ENCODE results near the gene TMEM267. TPM values are rescaled to one million over a fixed set of nuclear protein-coding genes. Genes with fewer than 3 reads are reported as not detected.
"Not testable (repeated sequence)": the region's sequence is repeated elsewhere in the genome, so short reads cannot be mapped to it uniquely, and the experiment has no call there.

Gene TMEM267, protein sequence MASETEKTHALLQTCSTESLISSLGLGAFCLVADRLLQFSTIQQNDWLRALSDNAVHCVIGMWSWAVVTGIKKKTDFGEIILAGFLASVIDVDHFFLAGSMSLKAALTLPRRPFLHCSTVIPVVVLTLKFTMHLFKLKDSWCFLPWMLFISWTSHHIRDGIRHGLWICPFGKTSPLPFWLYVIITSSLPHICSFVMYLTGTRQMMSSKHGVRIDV
- 4.6 and 5.8 TPM in 2 replicates for total RNA-seq

DNA sequence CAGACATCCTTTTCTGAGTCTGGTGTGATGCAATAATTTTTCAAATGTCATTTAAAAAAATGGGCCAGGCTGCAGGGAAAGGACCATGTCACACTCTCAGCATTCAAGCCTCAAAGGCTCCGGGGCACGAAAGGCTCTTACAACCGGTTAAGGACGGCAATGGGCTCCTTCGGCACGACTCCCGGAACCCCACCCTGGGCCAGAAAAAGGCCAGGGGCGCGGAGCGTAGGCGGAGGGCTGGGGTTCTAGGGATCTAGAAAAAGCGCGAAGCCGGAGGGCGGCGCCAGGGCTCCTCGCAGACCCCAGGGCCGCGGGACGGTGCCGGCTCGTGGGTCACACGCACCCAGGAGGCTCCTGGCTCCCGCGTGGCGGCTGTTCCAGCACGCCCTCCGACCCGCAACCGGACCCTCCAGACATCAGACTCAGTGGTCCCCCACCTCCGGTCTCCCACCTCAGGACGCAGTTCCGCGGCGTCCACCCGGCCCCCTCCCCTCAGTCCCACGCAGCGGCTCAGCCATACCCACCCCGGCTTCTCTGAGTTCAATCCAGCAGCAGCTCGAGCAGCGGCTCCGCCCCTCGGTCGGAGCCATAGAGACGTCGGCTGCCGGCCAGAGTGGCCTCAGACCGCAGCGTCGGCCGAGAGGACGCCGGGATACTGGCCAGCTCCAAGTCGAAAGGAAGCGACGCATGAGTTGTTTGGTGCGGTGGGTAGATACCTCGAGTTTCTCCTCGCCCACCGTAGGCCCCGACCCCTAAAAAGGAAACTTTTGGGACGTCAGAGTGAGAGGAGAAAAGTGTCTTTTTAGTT, at the start of gene TMEM267:
Gene TMEM267 (minus strand): TSS at position 568 of the 808 bp plus-strand sequence. CDS start 29,896 bp downstream, outside the sequence.
- peak; percentile 84 to 96 for DNase-seq (ENCODE audit: low read depth in 2 of 2)

DNA sequence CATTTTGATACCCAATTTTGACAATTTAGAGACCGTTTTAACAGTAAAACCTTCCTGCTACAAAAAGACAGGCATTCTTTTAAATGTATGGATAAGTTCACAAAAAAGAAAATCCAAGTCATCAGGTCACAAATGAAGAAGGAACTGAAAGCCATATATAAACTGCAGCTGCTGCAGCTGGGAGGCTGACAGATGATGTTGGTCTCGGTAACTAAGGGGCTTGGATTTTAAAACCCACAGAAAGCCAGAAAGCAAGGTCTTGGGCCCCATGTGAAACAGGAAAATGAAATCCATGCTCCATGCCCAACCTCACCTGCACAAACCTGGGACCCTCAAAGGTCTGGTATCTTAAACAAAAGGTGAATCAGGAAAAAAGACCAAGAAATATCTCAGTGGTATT, 47.0 kb upstream of the TMEM267 start:
- no peak for DNase-seq (ENCODE audit: low read depth in 2 of 2)

DNA sequence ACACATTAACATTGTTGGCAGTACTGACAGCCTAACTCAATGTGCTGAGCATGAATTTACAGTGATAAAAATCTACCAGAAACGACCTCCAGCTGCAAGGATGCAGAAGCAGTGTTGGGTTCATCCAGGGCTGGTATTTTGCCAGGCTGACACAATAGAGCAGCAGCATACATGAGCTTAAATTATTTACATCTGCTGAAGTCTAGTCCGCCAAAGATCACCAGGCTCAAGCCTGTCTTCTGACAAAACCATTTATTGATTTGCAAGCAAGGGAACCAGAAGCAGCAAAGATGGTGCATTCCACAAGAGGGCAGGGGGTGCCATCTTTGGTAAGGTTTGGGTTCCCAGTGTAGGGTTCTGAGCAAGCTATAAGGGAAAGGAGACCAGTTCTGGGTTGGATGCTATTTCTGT, 40.0 kb upstream of the TMEM267 start:
- no peak for DNase-seq (ENCODE audit: low read depth in 2 of 2)

DNA sequence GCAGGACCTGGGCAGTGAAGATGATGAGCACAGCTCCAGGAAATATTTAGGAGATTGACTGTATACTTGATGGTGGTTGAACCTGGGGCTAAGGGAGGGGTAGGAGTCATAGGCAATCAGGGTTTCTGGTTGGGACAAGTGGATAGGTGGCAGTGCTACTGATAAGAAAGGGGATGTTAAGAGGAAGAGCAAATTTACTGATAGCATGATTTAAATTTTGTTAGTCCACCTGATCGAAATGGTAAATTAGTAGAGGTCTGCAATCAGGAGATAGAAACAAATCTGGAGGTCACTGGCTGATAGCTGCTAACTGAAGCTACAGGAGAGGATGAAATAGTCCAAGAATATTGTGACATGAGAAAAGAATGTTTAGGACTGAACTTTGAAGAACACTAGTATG, 37.0 kb upstream of the TMEM267 start:
- DNase-seq (ENCODE audit: low read depth in 2 of 2): no peak

DNA sequence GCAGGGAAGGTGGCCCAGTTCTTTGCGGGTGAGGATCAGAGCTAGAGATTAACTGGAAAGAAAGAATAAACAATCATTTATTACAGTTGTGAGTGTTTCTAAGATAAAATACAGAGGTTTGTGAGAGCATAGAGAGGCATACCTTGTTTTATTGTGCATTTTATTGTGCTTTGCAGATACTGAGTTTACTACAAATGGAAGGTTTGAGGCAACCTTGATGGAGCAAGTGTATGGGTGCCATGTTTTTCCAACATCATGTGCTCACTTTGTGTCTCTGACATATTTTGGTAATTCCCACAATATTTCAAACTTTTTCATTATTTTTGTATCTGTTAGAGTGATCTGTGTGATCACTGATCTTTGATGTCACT, 32.0 kb upstream of the TMEM267 start:
- peak in 1 of 2 donors; percentile 1 for DNase-seq (ENCODE audit: low read depth in 2 of 2)

DNA sequence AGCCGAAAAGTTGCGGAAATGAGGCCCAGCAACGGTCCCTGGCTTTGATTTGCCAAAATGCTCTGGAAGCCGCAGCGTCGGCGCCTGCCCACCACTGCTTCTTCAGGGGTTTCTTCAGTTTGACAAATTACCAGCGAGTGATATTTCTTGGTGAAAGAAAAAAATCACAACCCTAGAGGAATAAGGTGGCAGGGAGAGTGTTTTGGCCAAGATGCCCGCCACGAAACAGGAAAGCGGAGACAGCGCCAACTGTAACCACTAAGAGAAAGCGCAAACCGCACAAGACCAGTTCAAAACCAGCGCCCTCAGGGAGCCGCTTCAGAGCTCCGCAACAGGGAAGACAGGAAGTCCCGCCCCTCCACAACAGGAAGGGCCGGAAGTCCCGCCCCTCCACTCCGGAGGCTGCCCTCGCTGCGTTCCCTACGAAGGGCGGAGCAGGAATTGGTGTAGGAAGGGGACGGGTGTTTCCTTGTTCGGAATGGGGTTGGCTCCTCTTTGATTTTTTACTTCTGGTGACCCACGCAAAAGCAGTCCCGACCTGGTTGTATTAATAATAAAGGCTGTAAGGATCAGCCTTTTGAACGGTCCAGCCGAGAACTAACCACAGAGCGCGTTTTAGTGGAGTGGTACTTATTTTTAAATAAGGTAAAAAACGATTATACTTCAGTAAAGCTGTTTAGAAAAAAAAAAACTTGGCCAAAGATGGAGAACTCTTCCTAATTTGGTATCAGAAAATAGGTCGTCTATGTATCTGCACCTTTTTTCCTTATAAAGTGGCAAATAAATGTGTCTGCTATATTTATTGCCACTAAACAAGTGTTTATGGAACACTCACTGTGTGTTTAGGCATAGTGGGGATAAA, 31.4 kb upstream of the TMEM267 start, which contains the start of gene C5orf34:
Gene C5orf34 (minus strand): TSS at position 333 of the 862 bp plus-strand sequence. CDS start 5,809 bp downstream, outside the sequence.
- peak; percentile 90 to 97 for DNase-seq (ENCODE audit: low read depth in 2 of 2)

DNA sequence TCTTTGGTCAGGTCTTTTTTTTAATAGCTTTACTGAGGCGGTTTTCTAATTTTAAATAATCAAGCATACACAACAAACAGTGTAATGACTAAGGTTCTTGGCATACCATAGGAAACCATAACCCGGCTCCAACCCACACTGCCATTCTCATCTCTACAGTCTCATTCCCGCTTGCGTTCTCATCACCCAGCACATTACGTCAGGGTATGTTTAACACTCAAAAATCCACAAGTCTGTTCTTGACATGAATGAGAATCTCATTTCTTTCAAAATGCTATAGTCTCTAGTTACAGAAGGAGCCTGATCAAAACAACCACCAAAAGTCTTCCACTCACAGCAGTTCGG, 30.8 kb upstream of the TMEM267 start:
- peak; percentile 7 to 47 for DNase-seq (ENCODE audit: low read depth in 2 of 2)

DNA sequence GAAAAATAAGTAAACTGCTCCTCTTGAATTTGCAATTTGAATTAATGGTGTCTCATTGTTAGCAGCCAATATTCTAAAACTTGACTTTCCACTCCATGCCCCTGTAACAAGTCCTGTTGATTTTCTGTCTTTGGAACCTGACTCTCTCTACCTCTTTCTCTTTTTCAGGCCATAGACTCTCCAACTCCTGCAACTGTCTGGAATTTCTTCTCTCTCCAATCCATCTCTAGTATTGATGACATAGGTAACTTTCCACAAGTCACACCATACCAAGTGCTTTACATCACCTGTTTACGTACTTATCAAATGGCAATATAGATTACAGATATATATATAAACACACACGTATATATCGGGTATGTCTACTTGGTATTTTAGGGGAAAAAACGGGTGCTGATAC, 30.4 kb upstream of the TMEM267 start:
- DNase-seq (ENCODE audit: low read depth in 2 of 2): no peak

DNA sequence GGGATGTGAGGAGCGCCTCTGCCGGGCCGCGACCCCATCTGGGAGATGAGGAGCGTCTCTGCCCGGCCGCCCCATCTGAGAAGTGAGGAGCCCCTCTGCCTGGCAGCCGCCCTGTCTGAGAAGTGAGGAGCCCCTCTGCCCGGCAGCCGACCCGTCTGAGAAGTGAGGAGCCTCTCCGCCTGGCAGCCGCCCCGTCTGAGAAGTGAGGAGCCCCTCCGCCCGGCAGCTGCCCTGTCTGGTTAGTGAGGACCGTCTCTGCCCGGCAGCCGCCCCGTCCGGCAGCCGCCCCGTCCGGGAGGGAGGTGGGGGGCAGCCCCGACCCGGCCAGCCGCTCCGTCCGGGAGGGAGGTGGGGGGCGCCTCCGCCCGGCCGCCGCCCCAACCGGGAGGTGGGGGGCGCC, 27.4 kb upstream of the TMEM267 start:
- not testable (repeated sequence) for DNase-seq (ENCODE audit: low read depth in 2 of 2)

DNA sequence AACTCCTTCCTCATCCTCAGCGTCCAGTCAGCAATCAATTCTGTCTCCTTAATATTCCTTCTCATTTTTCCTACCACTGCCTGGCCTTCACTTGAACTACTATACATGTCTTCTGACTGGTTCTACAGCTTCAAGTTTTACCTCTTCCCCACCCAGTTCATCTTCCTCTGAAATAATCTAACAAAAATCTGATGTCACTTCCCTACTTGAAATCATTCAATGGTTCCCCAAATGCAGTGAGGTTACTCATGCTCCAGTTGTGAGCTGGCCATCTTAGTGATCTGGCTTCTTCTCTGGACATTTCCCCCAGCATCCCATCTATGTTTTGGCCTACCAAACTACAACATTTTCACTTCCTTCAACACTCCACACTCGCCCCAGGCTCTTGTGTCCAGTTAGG, 14.9 kb upstream of the TMEM267 start:
- DNase-seq (ENCODE audit: low read depth in 2 of 2): no peak

DNA sequence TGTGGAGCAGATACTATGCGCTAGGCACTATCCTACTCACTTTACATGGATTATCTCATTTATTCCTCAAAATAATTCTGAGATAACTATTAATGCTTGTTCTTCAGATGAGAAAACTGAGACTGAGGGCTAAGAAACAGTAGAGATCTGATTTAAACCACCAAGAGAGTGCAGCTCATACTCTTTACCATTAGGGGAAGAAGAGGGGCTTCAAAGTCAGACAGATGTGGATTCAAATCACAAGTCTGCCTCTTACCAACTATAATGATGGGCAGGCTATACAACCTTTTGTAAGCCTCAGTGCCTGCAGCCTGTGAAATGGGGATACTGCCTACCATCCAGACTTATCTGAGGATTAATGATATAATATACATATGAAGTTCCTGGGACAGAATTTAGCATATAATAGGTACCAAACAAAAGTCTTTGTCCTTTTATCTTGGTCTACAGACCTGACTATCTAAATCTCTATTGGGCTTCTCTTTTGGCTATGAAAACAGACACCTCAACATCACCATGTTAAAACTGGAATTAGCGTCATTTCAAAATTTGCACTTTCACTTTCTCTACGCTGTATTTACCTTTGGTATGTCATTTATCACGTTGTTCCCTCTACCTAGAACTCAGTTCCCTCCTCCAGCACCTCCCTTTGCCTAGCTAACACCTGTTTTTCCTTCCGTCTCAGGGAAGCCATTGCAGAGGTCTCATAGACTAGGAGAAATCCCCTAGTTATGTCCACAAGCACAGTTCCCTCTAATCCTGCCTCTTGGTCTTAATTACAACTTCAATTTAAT, 13.8 kb upstream of the TMEM267 start:
- no peak for DNase-seq (ENCODE audit: low read depth in 2 of 2)

DNA sequence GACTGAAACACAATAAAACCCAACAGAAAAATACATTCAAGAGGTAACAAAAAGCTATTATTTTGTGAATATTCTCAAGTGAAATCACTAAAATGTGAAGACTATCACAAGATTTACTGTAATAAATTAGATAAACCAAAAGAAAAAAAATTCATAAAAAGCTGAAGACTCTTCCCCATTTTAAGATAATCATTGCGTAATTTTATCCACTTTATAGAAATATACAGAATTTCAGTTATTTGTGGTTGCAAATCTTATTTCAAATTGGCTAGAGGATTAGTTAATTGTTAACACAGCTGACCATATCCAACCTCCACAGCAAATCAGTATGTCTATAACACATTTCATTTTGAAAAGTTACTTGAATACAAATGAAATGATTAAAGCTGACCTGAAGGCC, 7.7 kb upstream of the TMEM267 start:
- no peak for DNase-seq (ENCODE audit: low read depth in 2 of 2)

DNA sequence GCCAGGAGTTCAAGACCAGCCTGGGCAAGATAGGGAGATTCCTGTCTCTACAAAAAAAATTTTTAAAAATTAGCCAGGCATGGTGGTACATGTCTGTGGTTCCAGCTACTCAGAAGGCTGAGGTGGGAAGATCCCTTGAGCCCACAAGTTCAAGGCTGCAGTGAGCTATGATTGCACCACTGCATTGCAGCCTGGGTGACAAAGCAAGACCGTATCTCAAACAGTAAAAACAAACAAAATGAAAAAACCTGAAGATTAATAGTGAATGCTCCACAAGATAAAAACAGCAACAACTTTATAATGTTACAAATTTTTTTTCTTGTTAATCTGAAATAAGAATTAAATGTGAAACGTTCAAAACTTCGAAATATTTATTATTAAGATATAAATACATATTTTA, 2.7 kb upstream of the TMEM267 start:
- DNase-seq (ENCODE audit: low read depth in 2 of 2): no peak

DNA sequence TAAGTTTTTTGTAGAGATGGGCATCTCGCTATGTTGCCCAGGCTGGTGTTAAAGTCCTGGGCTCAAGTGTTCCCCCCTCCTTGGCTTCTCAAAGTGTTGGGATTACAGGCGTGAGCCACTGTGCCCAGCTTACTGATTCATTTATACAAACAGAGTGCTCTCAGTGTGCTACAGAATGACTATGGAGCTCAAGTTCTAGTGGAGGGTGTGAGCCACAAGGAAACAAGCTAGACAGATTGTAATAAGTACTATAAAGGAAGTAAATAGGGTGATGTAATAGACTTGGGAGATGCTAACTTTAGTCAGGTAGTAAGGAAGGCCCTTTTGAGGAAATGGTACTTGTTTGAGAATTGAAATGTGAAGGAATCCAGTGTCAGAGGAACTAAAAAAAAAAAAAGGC, 1.7 kb upstream of the TMEM267 start:
- no peak for DNase-seq (ENCODE audit: low read depth in 2 of 2)

DNA sequence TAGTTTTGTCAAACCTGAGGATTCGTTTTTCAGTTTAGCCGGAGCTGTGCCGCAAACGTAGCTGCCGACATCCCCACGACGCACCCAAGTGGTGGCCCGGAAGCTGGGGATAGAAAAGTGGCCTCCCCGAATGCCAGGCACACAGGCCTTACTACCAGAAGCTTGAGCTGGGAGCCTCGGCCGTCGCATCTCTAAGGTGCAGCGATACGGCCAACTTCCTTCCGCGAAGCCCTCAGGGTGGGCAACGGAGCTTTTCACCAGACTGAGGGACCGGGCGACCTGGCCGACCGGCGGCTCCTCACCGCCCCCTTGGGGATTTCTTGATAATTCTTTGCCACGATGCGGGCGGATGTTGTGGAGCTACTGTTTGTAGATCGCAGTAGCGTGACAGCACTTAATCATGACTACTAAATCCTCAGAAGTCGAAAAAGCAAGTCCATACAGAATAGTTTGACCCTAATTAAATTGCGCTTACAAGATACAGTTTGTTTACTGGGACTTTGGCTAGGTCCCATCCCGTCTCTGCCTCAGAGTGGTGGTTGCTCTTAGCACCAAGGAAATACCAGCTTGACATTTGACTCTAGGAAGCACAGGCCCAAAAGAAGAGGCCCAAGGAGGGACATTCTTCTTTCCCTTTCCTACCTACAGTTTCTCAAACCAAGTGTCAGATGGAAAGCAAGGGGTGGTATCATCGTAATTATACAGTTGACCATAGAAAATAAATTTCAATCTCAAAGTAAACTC, 613 bp upstream of the TMEM267 start:
- DNase-seq (ENCODE audit: low read depth in 2 of 2): peak; percentile 63 to 89

DNA sequence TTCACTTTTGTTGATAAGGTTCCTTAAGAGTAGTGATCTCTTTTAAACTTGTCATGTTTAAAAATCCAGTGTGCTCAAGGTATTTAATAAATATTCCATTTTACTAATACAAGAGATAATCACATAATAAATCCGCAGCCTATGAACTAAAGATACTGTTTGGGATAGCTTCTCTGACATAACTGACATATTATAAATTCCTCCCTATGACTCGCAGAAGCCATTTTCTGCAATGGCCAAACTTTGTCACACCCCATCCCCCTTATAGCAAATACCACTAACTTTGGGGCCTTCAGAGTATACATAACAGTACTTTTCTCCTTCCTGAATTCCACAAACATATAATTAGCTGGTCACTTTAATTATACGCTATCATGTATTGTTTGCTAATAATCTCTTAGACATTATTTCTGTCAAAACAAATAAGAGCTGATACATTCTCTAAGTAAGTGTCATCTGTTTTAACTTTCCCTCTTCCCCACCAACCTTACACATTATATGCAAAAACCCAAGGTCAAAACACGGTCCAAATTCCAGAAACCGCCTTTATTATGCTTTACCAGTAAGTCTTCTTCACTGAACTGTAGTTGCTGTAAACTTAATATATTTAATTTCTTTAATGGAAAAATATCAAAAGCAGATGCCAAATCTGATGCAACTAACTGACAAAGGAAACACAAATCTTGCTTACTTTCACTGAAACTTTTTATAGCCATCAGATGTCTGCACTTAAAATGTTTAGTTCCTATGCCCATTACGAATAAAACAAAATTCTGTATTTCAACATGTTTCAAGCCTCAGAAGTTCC, 971 bp downstream of the TMEM267 start:
- DNase-seq (ENCODE audit: low read depth in 2 of 2): peak in 1 of 2 donors; percentile 10

DNA sequence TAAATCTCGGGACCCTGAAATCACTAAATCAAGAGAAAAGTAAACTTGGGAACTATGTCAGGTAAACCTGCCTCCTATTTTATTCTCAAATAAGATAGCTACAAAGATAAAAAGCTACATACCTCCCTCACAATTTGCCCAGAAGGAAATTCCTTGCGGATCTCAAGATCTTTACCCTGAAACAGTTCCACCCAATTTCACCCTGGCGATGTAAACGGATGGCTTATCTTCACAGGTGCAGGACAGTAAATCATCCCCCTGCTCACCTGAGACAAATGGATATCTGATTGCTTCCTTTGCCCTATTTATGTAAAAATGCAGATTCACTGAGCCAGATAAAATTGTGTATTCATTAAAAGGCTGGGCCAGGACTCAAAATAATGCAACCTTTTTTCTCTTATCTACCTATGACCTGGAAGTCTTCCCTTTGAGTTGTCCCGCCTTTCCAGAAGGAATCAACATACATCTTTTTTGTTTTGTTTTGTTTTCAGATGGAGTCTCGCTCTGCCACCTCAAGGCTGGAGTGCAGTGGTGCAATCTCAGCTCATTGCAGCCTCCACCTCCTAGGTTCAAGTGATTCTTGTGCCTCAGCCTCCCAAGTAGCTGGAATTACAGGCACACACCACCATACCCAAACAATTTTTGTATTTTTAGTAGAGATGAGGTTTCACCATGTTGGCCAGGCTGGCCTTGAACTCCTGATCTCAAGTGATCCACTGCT, 13.8 kb downstream of the TMEM267 start:
- DNase-seq (ENCODE audit: low read depth in 2 of 2): no peak

DNA sequence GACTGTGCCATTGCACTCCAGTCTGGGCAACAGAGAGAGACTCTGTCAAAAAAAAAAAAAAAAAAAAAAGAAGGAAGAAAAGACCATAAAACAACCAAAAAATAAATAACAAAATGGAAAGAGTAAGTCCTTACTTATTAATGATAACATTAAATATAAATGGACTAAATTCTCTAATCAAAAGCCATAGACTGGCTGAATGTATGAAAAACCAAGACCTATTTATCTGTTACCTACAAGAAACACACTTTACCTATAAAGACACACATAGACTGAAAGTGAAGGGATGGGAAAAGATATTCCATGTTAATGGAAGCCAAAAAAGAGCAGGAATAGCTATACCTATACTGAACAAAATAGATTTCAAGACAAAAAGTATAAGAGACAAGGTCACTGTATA, 16.6 kb downstream of the TMEM267 start:
- DNase-seq (ENCODE audit: low read depth in 2 of 2): no peak

DNA sequence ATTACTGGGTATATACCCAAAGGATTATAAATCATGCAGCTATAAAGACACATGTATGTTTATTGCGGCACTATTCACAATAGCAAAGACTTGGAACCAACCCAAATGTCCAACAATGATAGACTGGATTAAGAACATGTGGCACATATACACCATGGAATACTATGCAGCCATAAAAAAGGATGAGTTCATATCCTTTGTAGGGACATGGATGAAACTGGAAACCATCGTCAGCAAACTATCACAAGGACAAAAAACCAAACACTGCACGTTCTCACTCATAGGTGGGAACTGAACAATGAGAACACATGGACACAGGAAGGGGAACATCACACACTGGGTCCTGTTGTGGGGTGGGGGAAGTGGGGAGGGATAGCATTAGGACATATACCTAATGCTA, 18.2 kb downstream of the TMEM267 start:
- not testable (repeated sequence) for DNase-seq (ENCODE audit: low read depth in 2 of 2)

Measured in dermis microvascular lymphatic vessel endothelial cell (primary cell).